Suprapubic skin (tissue), 4 donors: ENCODE measurements around the gene NOXO1. TPM values are rescaled to one million over a fixed set of nuclear protein-coding genes. Genes with fewer than 3 reads are reported as not detected.

Experiments
- DNase-seq, 2 donors: peaks; one replicate each; pipeline ENCODE4 v3.0.0-alpha.2; 2019; ENCODE audit warnings: low spot score in 2 of 2
- H3K27ac ChIP-seq: fragments of 200-600 bp; sonication (generic); one replicate; pipeline ENCODE4 v1.5.1; 2019
- H3K27me3 ChIP-seq: fragments of 200-600 bp; sonication (generic); one replicate; pipeline ENCODE4 v1.5.1; 2019
- H3K36me3 ChIP-seq: fragments of 200-600 bp; sonication (generic); one replicate; pipeline ENCODE4 v1.5.1; 2019
- H3K4me1 ChIP-seq: fragments of 200-600 bp; sonication (generic); one replicate; pipeline ENCODE4 v1.5.1; 2019
- H3K4me3 ChIP-seq: fragments of 200-600 bp; sonication (generic); one replicate; pipeline ENCODE4 v1.5.1; 2019; ENCODE audit warnings: mild to moderate bottlenecking
- H3K9me3 ChIP-seq: fragments of 200-600 bp; sonication (generic); one replicate; pipeline ENCODE4 v1.5.1; 2019
- EP300 ChIP-seq: sonication (generic); formaldehyde crosslinking; IDR thresholded peaks from one replicate; pipeline ENCODE4 v1.6.1; 2017; ENCODE audit warnings: antibody characterized with exemption
- POLR2A ChIP-seq, 2 donors: fragments of 450-650 bp; IDR thresholded peaks; one replicate each; pipeline ENCODE4 v1.6.1; 2017; ENCODE audit warnings: antibody characterized with exemption in 2 of 2, mild to moderate bottlenecking in 2 of 2, moderate library complexity in 2 of 2
- POLR2AphosphoS5 ChIP-seq, 3 donors: sonication (generic); formaldehyde crosslinking; IDR thresholded peaks; one replicate each; pipeline ENCODE4 v1.6.1; 2017; ENCODE audit warnings: antibody characterized with exemption in 3 of 3
- WGBS: methylation state at CpG from one replicate; pipeline ENCODE4 v1.1.5; 2018; 5-methylcytosine and 5-hydroxymethylcytosine counted together
- total RNA-seq, 4 donors: library from RNA; depleted of rRNA; stranded (reverse); fragments of >200 nt; gene quantifications; one replicate each; pipeline ENCODE4 v1.1.0, GENCODE V29; 2016
- TF ChIP-seq, protein P1 (sequence below), 2 donors: fragments of 200-600 bp in 1 of 2; fragments of 450-650 bp in 1 of 2; sonication (generic) in 1 of 2; IDR thresholded peaks; one replicate each; pipeline ENCODE4 v1.5.1; 2016 to 2019; ENCODE audit warnings: antibody characterized with exemption in 2 of 2, mild to moderate bottlenecking in 1 of 2, moderate library complexity in 1 of 2

Gene NOXO1
- total RNA-seq, 4 donors from 2014 or later = 1.1 to 3.1 (median 2.0) TPM; not detected in 1

DNA sequence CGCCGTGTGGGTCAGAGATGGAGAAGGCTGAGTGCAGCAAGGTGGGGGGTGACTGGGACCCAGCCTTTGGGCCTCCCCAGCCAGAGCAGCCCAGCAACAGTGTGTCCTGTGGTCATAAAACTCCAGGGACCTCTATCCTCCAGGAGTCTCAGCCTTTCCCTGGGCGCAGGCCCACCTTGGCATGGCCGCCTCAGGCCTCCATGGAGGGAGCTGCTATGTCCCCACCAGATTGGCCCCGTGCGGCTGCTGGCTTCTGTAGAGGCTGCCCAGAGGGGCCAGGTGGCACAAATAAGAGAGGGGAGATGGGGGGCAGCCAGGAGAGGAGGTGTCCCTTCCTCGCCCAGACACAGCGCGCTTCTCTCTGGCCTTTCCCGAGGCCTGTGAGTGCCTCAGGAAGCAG, 5.9 kb upstream of the NOXO1 start:
- TF ChIP-seq POLR2AphosphoS5 (IDR thresholded peaks at IDR 0.05) (no peak), EP300 (no peak), POLR2A (IDR thresholded peaks at IDR 0.05) (no peak)
- TF ChIP-seq, protein P1, sequence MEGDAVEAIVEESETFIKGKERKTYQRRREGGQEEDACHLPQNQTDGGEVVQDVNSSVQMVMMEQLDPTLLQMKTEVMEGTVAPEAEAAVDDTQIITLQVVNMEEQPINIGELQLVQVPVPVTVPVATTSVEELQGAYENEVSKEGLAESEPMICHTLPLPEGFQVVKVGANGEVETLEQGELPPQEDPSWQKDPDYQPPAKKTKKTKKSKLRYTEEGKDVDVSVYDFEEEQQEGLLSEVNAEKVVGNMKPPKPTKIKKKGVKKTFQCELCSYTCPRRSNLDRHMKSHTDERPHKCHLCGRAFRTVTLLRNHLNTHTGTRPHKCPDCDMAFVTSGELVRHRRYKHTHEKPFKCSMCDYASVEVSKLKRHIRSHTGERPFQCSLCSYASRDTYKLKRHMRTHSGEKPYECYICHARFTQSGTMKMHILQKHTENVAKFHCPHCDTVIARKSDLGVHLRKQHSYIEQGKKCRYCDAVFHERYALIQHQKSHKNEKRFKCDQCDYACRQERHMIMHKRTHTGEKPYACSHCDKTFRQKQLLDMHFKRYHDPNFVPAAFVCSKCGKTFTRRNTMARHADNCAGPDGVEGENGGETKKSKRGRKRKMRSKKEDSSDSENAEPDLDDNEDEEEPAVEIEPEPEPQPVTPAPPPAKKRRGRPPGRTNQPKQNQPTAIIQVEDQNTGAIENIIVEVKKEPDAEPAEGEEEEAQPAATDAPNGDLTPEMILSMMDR (IDR thresholded peaks at IDR 0.05) = no peak
- 95% methylated on average over 9 of the region's 10 CpGs for WGBS
- no peaks in the 10 kb centered on the region for H3K9me3 ChIP-seq
- H3K36me3 ChIP-seq = peaks cover 12% of the 10 kb centered on the region
- peaks cover 62% of the 10 kb centered on the region for H3K4me1 ChIP-seq
- H3K27me3 ChIP-seq = peaks cover 28% of the 10 kb centered on the region
- no peak for DNase-seq
- no peak overlapping the region for H3K4me3 ChIP-seq
- no peak overlapping the region for H3K27ac ChIP-seq

DNA sequence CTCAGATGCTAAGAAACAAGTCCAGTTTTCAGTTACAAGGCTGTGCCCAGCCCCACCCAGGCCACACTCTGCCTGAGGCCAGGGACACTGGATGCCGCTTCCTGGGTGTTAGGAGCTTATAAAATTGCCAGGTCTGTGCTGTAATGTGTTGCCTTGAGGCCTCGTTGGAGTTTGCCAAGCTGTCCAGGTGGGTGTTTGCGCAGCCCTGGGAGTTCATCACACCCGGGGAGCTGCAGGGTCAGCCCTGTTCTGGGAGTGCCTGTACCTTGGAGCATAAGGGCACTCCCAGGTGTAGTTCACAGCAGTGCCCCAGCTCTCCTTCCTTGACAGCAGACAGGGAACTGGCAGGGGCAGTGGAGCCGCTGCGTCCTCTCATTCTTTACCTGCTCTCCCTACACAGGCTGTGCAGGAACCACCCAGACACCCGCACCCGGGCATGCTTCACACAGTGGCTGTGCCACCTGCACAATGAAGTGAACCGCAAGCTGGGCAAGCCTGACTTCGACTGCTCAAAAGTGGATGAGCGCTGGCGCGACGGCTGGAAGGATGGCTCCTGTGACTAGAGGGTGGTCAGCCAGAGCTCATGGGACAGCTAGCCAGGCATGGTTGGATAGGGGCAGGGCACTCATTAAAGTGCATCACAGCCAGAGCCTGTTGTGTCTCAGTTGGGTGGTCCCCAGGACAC, 4.3 kb upstream of the NOXO1 start:
- Histone ChIP-seq H3K36me3 (peaks cover 12% of the 10 kb centered on the region), H3K4me1 (peaks cover 57% of the 10 kb centered on the region), H3K27me3 (peaks cover 30% of the 10 kb centered on the region), H3K9me3 (no peaks in the 10 kb centered on the region), H3K4me3 (no peak overlapping the region), H3K27ac (no peak overlapping the region)
- DNase-seq = no peak
- WGBS = 81% methylated on average over 13 of the region's 14 CpGs
- TF ChIP-seq POLR2A (IDR thresholded peaks at IDR 0.05) (no peak), EP300 (no peak), POLR2AphosphoS5 (IDR thresholded peaks at IDR 0.05) (no peak)
- TF ChIP-seq, protein P1 (IDR thresholded peaks at IDR 0.05) = no peak

DNA sequence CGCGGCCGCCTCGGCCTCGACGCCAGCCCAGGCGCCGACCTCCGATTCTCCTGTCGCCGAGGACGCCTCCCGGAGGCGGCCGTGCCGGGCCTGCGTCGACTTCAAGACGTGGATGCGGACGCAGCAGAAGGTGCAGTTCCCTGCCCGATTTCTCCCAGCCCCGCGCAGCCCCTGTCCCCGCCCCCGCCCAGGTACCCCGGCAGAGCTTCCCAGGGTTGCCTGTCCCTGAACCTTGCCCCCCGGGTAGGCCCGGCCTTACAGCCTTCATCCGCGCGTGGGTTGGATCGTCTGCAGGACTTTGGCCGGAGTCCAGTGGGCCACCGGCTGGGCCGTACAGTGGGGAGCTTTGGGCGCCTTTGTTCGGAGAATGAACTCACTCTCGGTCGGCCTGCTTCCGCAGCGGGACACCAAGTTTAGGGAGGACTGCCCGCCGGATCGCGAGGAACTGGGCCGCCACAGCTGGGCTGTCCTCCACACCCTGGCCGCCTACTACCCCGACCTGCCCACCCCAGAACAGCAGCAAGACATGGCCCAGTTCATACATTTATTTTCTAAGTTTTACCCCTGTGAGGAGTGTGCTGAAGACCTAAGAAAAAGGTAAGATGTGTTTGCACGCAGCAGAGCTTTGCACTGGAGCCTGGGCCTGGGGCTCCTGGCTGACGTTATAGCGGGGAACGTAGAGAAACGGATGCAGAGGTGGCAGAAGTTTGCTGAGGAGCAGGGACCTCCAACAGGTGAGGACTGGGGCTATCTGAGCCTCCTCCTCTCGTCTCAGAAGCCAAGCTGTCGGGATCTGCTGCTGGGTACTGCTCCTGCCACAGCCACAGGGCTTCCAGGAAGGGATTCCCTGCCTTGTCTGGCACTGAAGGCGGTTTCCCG, 3.3 kb upstream of the NOXO1 start:
- H3K27me3 ChIP-seq = peaks cover 21% of the 10 kb centered on the region
- H3K36me3 ChIP-seq = peaks cover 12% of the 10 kb centered on the region
- TF ChIP-seq, protein P1 (IDR thresholded peaks at IDR 0.05) = no peak
- no peak for TF ChIP-seq EP300
- TF ChIP-seq POLR2A (IDR thresholded peaks at IDR 0.05) = no peak
- no peak for TF ChIP-seq POLR2AphosphoS5 (IDR thresholded peaks at IDR 0.05)
- peak overlapping the region; percentile 74 for H3K27ac ChIP-seq
- H3K4me3 ChIP-seq = peak overlapping the region; percentile 74
- 19% methylated on average over 15 of the region's 58 CpGs for WGBS
- no peaks in the 10 kb centered on the region for H3K9me3 ChIP-seq
- DNase-seq = no peak
- H3K4me1 ChIP-seq = peaks cover 58% of the 10 kb centered on the region

DNA sequence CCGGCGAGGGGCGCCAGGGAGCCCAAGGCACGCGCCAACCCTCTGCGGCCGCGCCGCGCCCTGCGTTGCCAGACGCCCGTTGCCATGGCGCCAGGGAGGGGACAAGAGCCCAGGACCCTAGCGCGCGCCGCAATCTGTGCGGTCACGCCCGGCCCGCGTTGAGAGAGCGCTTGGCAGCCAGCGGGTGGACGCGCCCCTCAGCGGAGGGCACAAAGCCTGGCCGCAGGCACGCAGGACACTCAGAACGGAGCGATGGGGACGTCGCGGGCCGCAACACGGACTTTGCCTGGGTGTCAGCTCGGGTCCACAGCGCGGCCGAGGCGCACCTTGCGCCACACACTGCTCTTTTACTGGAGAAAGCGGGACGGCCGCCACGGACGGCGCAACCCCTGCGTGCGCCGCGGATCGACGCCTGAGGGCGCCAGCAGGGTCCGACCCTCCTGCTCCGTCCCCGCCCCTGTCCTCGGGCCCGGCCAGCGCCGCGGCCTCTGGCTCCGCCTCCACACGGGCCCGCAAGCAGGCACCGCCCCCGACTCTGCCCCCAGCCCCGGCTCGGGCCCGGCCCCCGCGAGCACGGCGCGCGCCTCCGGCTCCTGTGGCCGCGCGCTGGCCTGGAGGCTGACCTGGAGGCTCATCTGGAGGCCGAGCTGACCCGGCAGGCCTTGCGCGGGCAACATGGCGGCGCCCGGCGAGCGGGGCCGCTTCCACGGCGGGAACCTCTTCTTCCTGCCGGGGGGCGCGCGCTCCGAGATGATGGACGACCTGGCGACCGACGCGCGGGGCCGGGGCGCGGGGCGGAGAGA, 2.5 kb upstream of the NOXO1 start, which contains the start of gene GFER:
GFER (plus strand) TSS at position 650 of the 803 bp plus-strand sequence; CDS start at position 676, 26 bp downstream.
- H3K9me3 ChIP-seq = no peaks in the 10 kb centered on the region
- H3K27me3 ChIP-seq = peaks cover 19% of the 10 kb centered on the region
- peak within 1 kb of the TSS; percentile 74 for H3K4me3 ChIP-seq
- WGBS = 0% methylated on average over 3 of the region's 109 CpGs
- peaks cover 60% of the 10 kb centered on the region for H3K4me1 ChIP-seq
- H3K36me3 ChIP-seq = peaks cover 12% of the 10 kb centered on the region
- peak within 1 kb of the TSS; percentile 74 for H3K27ac ChIP-seq
- peak; percentile 89 to 90 for DNase-seq
- TF ChIP-seq POLR2A (IDR thresholded peaks at IDR 0.05) = no peak
- TF ChIP-seq, protein P1 (IDR thresholded peaks at IDR 0.05) = peak in 1 of 2 donors; percentile 7
- no peak for TF ChIP-seq EP300
- TF ChIP-seq POLR2AphosphoS5 (IDR thresholded peaks at IDR 0.05) = peak in 2 of 3 donors; percentile 22 to 64
